Glutamatergic neuron (in vitro differentiated cells): Measurements from ENCODE around the gene LRRC73. TPM values are rescaled to one million over a fixed set of nuclear protein-coding genes. Genes with fewer than 3 reads are reported as not detected.
A peak's percentile ranks its signal among the peaks of the same experiment; 100 is the strongest.

Source experiments
- DNase-seq: peaks from one replicate; pipeline ENCODE4 v3.0.0; 2022
- H3K27ac Mint-ChIP-seq: one replicate; pipeline ENCODE4 v1.8.0; 2020; ENCODE audit warnings: mild to moderate bottlenecking, mixed read lengths, inconsistent platforms; ENCODE audit not compliant: unreplicated experiment
- H3K27me3 Mint-ChIP-seq: one replicate; pipeline ENCODE4 v1.8.0; 2020; ENCODE audit warnings: mild to moderate bottlenecking, moderate library complexity, mixed read lengths, inconsistent platforms; ENCODE audit not compliant: unreplicated experiment
- H3K36me3 Mint-ChIP-seq: one replicate; pipeline ENCODE4 v1.8.0; 2020; ENCODE audit warnings: mild to moderate bottlenecking, mixed read lengths, inconsistent platforms; ENCODE audit not compliant: unreplicated experiment
- H3K4me1 Mint-ChIP-seq: one replicate; pipeline ENCODE4 v1.8.0; 2020; ENCODE audit warnings: mild to moderate bottlenecking, low read depth, mixed read lengths, inconsistent platforms; ENCODE audit not compliant: unreplicated experiment
- H3K4me3 Mint-ChIP-seq: one replicate; pipeline ENCODE4 v1.8.0; 2020; ENCODE audit warnings: mild to moderate bottlenecking, mixed read lengths, inconsistent platforms; ENCODE audit not compliant: unreplicated experiment
- H3K9me3 Mint-ChIP-seq: one replicate; pipeline ENCODE4 v1.8.0; 2020; ENCODE audit warnings: mild to moderate bottlenecking, moderate library complexity, mixed read lengths, inconsistent platforms; ENCODE audit not compliant: unreplicated experiment
- total RNA-seq: library from RNA; stranded (reverse); fragmentation: NEBNext Ultra II Directional; extraction: Animal tissue kit (Norgen Biotek cat#: 25700); gene quantifications from one replicate; pipeline ENCODE4 v1.2.1, GENCODE V29; 2021; ENCODE audit not compliant: unreplicated experiment
- TF ChIP-seq, protein P1 (sequence below): fragments of 200-600 bp; sonication (generic); IDR thresholded peaks from one replicate; pipeline ENCODE4 v1.5.0; 2021; ENCODE audit not compliant: partially characterized antibody, unreplicated experiment

LRRC73 gene
- total RNA-seq, 1 donor from 2014 or later, result 1.2 TPM

DNA sequence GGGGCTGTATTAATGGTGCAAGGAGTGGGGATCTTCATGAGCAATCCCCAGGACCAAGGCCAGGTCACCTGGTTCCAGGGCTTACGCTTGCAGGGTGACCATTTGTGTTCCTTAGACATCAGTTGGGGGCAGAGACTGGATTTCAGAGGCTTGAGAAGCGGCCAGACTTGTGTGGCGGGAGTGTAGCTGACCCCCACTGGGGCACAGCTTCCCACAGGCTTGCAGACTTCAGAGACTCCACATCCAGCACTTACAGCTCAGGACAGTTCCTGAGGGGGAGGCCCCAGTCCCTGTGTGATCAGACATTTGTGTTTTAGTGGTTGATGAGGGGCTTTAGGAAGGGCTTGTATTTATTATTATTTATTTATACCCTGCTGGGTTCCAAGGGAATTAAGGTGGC is 17.5 kb downstream of the LRRC73 start:
- TF ChIP-seq, protein P1, sequence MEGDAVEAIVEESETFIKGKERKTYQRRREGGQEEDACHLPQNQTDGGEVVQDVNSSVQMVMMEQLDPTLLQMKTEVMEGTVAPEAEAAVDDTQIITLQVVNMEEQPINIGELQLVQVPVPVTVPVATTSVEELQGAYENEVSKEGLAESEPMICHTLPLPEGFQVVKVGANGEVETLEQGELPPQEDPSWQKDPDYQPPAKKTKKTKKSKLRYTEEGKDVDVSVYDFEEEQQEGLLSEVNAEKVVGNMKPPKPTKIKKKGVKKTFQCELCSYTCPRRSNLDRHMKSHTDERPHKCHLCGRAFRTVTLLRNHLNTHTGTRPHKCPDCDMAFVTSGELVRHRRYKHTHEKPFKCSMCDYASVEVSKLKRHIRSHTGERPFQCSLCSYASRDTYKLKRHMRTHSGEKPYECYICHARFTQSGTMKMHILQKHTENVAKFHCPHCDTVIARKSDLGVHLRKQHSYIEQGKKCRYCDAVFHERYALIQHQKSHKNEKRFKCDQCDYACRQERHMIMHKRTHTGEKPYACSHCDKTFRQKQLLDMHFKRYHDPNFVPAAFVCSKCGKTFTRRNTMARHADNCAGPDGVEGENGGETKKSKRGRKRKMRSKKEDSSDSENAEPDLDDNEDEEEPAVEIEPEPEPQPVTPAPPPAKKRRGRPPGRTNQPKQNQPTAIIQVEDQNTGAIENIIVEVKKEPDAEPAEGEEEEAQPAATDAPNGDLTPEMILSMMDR, result no peak
- H3K27ac Mint-ChIP-seq, result no peak overlapping the region
- DNase-seq, result no peak
- H3K9me3 Mint-ChIP-seq, result peaks cover 5% of the 10 kb centered on the region
- H3K4me1 Mint-ChIP-seq, result peaks cover 38% of the 10 kb centered on the region
- H3K27me3 Mint-ChIP-seq, result peaks cover 10% of the 10 kb centered on the region
- H3K36me3 Mint-ChIP-seq, result peaks cover 4% of the 10 kb centered on the region
- H3K4me3 Mint-ChIP-seq, result no peak overlapping the region

DNA sequence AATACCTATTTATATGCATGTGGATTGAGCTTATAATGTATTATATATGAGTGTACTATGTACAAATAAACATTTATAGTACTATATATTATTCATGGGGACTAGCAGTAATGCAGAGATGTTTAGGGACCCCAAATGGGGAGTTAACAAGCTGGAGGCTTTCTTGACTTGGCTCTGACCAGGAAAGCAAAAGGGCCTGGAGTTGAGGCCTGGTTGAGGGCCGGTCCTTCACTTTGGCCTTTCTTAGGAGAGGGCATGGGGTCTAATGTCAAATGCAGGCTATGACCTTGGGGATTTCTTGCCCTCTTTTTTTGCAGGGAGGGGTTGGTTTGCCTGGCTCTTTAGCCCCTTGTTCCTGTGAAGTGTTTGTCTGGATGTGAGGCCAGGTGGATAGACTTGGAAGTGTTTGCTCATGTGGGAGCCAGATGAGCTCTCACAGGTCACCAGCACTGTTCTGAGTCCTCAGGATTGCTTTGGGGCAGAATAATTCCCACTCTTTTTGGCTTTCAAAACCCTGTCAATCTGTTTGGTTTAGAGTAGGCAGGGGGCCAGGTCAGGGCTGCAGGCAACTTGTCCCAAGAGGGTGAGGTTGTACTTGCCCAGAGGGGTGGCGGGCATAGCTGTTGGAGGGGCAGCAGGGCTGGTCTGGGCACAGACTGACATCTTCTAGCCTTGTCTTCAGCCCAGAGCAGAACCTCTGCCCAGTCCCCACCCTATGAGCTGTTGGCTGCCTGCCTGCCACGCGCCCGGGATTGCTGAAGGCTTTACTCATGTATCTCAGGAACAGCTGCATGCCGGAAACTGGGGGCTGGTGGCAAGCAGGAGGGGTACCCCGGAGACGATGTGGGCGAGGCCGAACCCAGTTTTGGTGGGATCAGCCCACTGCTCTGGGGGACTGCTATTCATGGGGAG is 18.1 kb downstream of the LRRC73 start:
- Mint-ChIP-seq H3K4me3 (no peak overlapping the region), H3K27me3 (peaks cover 10% of the 10 kb centered on the region), H3K4me1 (peaks cover 34% of the 10 kb centered on the region), H3K27ac (no peak overlapping the region), H3K9me3 (peaks cover 5% of the 10 kb centered on the region), H3K36me3 (peaks cover 4% of the 10 kb centered on the region)
- DNase-seq, result no peak
- TF ChIP-seq, protein P1, result no peak

DNA sequence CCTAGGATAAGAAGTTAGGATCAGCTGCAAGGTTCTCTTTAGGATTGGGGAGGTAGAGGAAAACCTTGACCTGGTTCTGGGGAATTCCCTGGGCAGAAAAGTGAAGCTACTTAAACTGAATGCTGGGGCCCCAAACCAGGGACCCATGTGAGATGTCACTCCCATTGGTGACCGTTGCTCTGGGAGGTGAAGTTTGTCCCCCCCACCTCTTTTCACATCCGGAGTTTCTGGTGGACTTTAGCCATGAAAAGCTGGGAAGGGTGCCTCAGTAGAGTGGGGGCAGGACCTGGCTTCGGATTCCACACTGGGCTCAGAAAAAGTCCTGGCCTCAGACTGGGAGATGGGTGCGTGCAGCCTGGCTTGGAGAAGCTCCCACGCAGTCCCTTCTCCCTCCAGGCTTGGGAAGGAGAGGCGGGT is 19.6 kb downstream of the LRRC73 start:
- H3K4me3 Mint-ChIP-seq, result peak overlapping the region; percentile 78

DNA sequence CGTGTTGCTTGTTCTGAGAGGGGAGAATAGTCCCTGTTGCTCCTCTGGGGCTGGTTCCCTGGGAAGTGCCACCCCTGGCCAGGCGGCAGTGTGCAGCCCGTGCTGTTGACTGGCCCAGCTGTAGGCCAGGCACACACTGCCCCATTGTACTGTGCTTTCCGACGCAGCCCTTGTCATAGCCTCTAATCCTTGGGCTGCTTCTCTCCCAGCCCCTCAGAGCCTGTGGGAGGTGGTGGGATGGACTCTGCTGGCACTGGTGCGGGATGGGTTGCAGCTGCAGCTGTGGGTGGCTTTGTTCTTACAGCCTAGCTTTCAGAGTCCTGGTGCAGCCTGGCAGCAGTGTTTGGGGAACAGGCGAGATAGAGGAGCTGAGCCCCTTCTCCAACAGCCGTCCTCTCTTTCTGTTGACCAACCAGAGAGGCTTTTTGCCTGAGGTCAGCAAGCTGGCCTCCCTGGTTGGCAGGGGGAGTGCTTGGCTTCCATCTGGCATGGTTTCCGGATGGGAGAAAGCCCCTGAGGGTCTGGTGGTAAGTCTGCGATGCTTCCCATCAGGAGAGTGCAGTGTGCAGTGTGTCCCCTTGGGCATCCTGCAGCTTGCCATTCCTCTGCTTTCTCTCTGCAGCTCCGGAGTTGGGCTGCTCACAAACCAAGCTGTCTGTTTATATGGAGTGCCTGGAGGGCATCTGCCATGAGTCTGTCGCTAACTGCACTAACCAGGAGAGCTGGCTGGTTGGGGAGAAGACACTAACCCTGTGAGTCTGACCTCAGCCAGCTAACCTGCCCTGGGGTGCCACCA is 20.7 kb downstream of the LRRC73 start:
- Mint-ChIP-seq H3K27ac (peak overlapping the region; percentile 94), H3K4me1 (peaks cover 29% of the 10 kb centered on the region), H3K9me3 (peaks cover 5% of the 10 kb centered on the region), H3K36me3 (peaks cover 4% of the 10 kb centered on the region), H3K4me3 (peak overlapping the region; percentile 78), H3K27me3 (peaks cover 7% of the 10 kb centered on the region)
- TF ChIP-seq, protein P1, result no peak
- peak; percentile 70 for DNase-seq

More for the DNA sequence above, 19.6 kb downstream of the LRRC73 start:
- H3K9me3 Mint-ChIP-seq, result peaks cover 5% of the 10 kb centered on the region
- peaks cover 4% of the 10 kb centered on the region for H3K36me3 Mint-ChIP-seq
- H3K27me3 Mint-ChIP-seq, result peaks cover 8% of the 10 kb centered on the region
- peak overlapping the region; percentile 94 for H3K27ac Mint-ChIP-seq
- no peak for DNase-seq
- TF ChIP-seq, protein P1, result no peak
- peaks cover 31% of the 10 kb centered on the region for H3K4me1 Mint-ChIP-seq
